Testis (tissue), 2 donors: ENCODE results near the gene HLA-DQA2.

Experiments
- CTCF ChIP-seq, 3 experiments: fragments of 450-650 bp in 2 of 3; fragments of 200-600 bp in 1 of 3; sonication (generic) in 1 of 3; IDR thresholded peaks; one replicate each; pipeline ENCODE4 v1.5.1; 2016 to 2019; ENCODE audit warnings: antibody characterized with exemption in 3 of 3, mild to moderate bottlenecking in 2 of 3, moderate library complexity in 1 of 3
- POLR2A ChIP-seq: fragments of 450-650 bp; IDR thresholded peaks from one replicate; pipeline ENCODE4 v1.6.1; 2017; ENCODE audit warnings: antibody characterized with exemption, mild to moderate bottlenecking, moderate library complexity

- TF ChIP-seq CTCF (IDR thresholded peaks at IDR 0.05) (no peak), POLR2A (no peak)
Observed at GRCh38 chr6:32692019-32692418, 49.2 kb upstream of the HLA-DQA2 start.
